ENCODE results near the gene MAFG. TPM values are rescaled to one million over a fixed set of nuclear protein-coding genes. Genes with fewer than 3 reads are reported as not detected.

Gene MAFG
- total RNA-seq, 1 experiment from 2014 or later = 29.0 TPM

DNA sequence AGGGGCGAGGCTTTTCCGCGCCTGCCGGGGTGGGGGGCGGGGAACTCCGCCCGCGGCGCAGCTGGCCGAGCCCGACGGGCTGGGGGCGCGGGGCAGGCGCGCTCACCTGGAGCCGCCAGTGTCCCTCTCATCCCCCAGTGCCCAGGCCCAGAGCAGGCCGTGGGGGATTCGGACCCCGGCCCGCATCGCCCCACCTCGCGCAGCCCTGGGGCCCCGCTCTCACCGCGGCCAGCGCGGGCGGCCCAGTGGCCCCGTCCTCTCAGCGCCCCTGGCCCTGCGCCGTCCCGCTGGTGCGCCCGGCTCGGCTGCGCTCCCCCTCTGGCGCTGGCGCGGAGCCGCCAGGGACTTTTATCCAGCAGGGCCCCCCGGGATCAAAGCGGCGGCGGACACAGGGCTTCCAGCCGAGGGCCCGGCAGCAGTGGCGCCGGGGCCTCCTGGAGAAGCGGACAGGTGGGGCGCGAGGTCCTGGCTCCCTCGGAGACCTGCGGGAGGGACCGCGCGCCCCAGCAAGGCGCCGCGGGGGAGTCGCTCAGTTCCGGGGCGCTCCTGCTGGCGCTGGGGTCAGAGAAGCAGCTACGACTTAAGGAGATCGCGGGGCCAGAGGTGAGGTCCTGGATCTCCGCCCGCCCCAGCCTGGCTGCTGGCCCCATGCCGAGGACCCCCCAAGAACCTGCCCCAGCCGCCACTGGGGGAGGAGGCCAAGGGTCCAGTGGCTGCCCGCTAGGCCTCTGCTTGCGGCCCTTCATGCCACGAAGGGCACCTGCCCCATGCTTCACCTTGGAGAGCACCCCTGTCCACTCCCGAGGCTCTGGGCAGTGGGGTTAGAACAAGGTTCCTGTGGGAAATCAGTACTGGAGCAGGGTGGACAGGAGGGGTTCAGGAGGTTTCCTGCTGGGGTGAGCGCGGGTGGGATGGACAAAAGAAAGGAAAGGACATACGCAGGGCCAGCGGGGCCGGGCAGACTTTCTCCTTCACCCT, 34.3 kb upstream of the MAFG start:
- Histone ChIP-seq H3K27ac (no peak overlapping the region), H3K36me3 (no peaks in the 10 kb centered on the region), H3K4me1 (peaks cover 31% of the 10 kb centered on the region), H3K9me3 (replicated peaks) (peaks cover 4% of the 10 kb centered on the region; the same call in 1 of the 2 replicates), H3K4me3 (no peak overlapping the region), H3K27me3 (peaks cover 5% of the 10 kb centered on the region; the same call in 1 of the 2 replicates)
- DNase-seq = no peak

DNA sequence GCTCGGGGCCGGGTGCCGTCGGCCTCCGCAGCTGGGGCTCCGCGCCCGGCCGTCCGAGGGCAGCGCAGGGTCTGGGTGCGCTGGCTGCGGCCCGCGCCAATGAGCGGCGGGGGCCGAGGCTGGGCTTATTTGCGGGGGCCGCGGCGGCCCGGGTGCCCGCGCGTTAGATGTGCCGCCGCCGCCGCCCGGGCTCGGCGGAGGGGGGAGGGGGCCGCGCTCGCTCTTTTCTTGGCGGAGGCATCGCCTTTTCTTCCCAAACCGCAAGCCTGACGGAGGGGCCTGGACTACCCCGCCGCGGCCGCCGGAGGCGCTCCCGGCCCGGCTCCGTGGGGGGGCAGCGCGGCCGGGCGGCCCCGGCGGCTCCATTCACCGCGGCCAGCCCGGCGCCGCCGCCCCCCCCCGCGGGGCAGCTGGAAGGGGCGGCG, 33.6 kb upstream of the MAFG start, which contains the start of gene NOTUM:
NOTUM (minus strand) TSS at position 101 of the 425 bp plus-strand sequence. CDS start 278 bp downstream, outside the sequence.
- Histone ChIP-seq H3K27me3 (peaks cover 5% of the 10 kb centered on the region; the same call in 1 of the 2 replicates), H3K4me3 (peak within 1 kb of the TSS; percentile 35; the same call in 1 of the 2 replicates), H3K4me1 (peaks cover 26% of the 10 kb centered on the region), H3K9me3 (replicated peaks) (peaks cover 4% of the 10 kb centered on the region; the same call in 1 of the 2 replicates), H3K27ac (no peak within 1 kb of the TSS), H3K36me3 (no peaks in the 10 kb centered on the region)
- peak; percentile 61 to 72 for DNase-seq

DNA sequence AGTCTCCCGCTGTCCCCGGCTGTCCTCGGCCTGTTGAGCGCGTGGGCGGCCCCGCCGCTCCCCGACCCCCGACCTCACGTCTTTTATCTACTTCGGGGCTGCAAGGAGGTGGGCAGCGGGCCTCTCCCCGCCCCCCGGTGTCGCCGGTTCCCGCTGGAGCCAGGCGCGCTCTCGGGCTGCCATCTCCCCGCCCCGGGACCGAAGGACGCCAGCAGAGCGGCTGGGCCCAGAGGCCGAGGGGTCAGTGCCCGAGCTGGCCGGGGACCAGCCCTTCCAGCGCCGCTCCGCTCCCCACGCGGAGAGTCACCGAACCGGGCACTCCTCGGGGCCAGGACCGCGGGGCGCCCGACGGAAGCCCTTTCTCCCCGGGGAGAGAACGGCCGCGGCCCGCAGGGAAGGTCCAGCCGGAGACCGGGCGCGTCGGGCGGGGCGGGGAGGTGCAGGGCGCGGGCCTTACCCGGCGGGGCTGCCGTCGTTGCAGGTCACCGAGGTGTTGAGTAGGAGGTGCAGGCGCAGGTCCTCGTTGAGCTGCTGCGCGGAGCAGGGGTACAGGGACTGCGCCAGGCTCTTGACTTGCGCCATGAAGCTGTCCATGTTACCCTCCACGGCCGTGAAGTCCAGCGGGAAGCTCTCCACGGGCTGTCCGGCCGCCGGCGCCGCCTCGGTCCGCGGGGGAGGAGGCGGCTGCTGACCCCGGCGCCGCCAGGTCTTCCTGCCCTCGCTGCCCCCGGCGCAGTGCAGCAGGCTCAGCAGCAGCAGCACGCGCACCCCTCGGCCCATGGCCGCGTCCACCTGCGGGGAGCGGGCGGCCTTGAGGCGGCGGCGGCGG, 32.8 kb upstream of the MAFG start:
- Histone ChIP-seq H3K4me3 (no peak overlapping the region), H3K27me3 (peaks cover 5% of the 10 kb centered on the region; the same call in 1 of the 2 replicates)
- no peak for DNase-seq

DNA sequence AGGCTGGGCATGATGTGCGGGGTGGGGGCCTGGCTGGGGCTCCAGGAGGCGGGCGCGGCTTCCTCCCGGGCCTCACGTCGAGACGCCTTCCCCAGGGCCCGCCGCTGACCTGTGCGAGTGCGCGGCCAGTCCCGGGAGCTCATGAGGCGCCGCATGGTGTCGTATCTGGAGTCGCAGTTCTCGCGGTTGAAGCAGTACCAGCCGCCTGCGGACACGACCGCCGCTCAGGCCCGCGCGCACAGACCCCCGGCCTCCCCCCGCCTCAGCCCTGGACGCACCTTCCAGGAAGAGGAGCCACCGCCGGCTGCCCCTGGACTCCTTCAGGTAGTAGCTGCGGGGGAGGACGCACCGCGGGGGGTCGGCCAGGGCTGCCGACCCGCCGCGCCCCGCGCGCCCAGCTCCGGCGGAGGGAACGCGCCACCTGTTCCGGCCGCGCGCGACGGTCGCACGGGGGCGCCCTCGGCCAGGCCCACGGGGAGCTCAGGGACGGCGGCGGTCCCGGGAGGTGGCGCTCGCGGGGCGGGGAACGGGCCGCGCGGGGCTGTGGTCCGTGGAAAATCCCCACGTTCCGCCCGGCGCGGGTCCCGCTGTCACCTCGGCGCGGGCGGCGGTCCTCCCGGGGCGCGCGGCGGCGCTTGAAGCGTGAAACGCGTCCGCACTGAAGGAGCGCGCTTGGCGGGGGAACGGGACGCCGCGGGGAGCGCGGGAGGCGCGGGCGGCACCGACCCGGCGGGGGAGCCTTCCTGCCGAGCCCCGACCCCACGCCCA, 32.0 kb upstream of the MAFG start:
- peaks cover 4% of the 10 kb centered on the region; the same call in 1 of the 2 replicates for H3K9me3 ChIP-seq (replicated peaks)
- H3K4me3 ChIP-seq = no peak overlapping the region
- no peaks in the 10 kb centered on the region for H3K36me3 ChIP-seq
- DNase-seq = no peak
- H3K27ac ChIP-seq = no peak overlapping the region
- peaks cover 5% of the 10 kb centered on the region; the same call in 1 of the 2 replicates for H3K27me3 ChIP-seq
- peaks cover 28% of the 10 kb centered on the region for H3K4me1 ChIP-seq

More for the DNA sequence above, 32.8 kb upstream of the MAFG start:
- Histone ChIP-seq H3K9me3 (replicated peaks) (peaks cover 4% of the 10 kb centered on the region; the same call in 1 of the 2 replicates), H3K36me3 (no peaks in the 10 kb centered on the region), H3K4me1 (peaks cover 23% of the 10 kb centered on the region), H3K27ac (no peak overlapping the region)

DNA sequence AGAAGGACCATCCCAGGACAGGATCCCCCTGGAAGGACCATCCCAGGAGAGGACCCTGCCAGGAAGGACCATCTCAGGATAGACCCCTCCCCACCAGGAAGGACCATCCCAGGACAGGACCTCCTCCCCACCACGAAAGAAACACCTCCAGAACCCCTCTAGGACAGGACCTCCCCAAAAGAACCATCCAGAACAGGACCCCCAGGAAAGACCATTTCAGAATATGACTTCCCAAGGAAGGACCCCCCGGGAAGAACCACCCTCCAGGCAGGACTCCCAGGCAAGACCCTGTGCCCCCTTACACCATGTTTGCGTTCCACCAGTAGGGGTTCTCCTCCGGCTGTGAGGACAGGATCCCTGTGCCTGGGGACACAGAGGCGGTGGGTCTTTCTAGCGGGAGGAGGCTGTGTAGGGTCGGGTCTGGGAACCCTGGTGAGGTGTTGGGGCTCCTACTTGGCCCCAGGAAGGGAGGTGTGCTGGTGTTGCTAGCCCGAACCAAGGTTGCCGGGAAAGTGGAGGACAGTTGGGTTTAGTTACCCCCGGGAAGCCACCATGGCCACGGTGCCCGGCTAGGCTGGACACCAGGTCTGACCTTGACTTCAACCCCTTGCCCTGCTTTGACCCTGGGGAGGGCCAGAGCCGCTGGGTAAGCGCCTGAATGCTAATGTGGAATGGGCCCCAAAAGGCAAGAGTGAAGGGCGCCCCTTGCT, 31.3 kb upstream of the MAFG start:
- peaks cover 34% of the 10 kb centered on the region for H3K4me1 ChIP-seq
- H3K27me3 ChIP-seq = peaks cover 5% of the 10 kb centered on the region; the same call in 1 of the 2 replicates
- H3K9me3 ChIP-seq (replicated peaks) = peaks cover 4% of the 10 kb centered on the region; the same call in 1 of the 2 replicates
- H3K4me3 ChIP-seq = no peak overlapping the region
- H3K36me3 ChIP-seq = no peaks in the 10 kb centered on the region
- no peak for DNase-seq
- H3K27ac ChIP-seq = no peak overlapping the region

DNA sequence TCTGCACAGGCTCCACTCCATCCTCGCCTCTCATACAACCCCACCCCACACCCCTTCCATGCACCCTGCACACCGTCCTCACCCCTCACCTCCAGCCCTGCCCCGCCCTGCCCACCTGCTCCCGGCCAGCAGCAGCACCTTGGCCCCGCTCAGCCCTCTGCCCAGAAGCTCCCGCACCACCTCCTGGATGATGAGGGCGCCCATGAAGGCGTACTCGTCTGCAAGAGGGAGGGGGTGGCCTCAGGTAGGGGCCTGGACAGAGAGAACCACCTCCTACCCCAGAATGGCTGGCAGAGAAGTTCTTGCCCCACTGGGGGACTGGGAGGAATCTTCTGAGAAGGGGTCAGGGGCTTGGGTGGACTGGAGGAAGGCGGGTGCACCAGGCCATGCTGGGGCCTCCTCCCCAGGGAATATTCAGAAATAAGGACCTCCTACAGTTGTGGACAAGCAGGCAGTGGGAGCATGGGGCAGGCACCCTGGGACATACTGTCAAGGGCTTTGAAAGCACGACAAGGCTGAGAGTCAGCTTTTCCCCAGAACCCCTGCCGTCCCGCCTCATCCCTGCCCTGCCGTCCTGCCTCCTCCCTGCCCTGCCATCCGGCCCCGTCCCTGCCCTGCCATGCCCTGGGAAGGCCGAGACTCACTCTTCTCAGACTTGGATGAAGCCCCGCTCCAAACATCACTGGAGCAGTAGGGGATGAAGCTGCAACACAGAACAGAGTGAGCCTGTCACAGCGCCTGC, 30.3 kb upstream of the MAFG start:
- peaks cover 4% of the 10 kb centered on the region; the same call in 1 of the 2 replicates for H3K9me3 ChIP-seq (replicated peaks)
- H3K4me1 ChIP-seq = peaks cover 25% of the 10 kb centered on the region
- DNase-seq = no peak
- no peaks in the 10 kb centered on the region for H3K36me3 ChIP-seq
- H3K27ac ChIP-seq = no peak overlapping the region
- no peak overlapping the region for H3K4me3 ChIP-seq
- H3K27me3 ChIP-seq = peaks cover 5% of the 10 kb centered on the region; the same call in 1 of the 2 replicates

DNA sequence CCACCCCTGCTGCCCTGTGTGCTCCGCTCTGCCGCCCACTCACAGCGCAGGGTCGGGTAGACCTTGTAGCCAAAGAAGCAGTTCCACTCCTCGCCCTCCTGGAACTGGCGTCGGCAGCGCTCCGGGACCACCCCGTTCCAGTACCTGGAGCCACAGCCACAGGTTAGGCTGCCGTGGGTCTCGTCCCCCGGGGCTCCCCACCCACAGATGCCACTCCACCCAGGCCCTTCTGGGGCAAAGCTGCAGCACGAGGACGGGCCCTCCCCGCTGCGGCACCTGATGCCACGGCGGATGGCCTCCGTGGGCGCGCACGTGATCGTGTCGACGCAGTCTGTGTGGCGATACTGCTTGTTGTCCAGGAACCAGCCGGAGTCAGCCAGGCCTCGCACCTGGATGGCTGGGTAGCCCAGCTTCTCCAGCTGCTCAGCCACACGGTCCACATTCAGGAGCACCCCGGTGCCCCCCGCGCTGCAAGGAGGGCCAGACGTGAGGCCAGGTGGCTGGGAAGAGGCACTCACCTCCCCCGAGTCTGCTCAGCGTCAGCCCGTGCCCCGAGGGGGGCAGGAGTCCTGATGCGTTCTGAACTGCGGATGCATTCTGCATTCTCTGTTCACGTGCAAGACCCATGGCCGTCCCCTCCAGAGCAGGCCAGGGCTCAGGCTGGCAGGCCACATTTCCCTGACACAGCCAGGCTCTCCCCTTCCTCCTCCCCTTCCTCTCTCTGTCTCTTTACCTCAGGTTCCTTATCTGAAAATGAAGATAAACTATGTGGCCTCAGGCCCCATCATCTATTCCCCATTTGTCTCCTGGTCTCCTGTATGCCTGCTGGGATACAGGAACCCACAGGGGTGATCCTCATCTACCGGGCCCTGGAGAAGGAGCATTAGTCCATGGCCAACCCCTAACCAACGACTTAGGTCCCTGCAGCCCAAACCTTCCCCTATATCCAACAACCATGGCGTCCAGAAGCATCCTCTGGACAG, 29.4 kb upstream of the MAFG start:
- no peak for DNase-seq
- Histone ChIP-seq H3K27me3 (peaks cover 8% of the 10 kb centered on the region; the same call in 1 of the 2 replicates), H3K4me1 (peaks cover 16% of the 10 kb centered on the region), H3K4me3 (no peak overlapping the region), H3K36me3 (no peaks in the 10 kb centered on the region), H3K9me3 (replicated peaks) (peaks cover 4% of the 10 kb centered on the region; the same call in 1 of the 2 replicates), H3K27ac (no peak overlapping the region)

DNA sequence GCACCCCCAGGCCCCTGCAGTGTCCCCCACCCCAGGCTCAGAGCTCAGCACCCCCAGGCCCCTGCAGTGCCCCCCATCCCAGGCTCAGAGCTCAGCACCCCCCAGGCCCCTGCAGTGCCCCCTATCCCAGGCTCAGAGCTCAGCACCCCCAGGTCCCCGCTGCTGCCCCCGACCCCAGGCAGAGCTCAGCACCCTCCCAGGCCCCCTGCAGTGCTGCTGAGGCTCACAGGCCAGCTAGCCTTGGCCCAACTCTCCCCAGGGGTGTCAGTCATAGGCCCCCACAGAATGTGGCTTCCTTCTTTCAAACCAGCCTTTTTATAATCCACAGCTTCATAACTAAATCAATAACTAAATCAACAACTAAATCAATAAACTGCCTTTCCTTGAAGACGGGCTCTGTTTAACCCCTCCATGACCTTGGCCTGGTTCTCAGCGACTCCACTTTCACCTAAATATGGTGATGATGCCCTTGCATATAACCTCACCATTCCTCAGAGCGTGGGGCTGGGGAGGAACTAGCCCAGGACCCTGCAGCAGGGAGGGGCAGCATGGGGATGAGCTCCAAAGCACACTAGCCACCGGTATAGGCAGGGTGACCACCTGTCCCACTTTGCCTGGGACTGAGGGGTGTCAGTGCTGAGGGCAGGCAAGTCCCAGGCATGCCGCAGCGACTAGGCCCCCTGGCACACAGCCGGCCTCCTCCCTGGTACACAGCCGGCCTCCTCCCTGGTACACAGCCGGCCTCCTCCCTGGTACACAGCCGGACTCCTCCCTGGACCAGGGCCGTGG, 28.4 kb upstream of the MAFG start:
- Histone ChIP-seq H3K36me3 (no peaks in the 10 kb centered on the region), H3K27me3 (peaks cover 10% of the 10 kb centered on the region; the same call in 1 of the 2 replicates), H3K9me3 (replicated peaks) (peaks cover 4% of the 10 kb centered on the region; the same call in 1 of the 2 replicates), H3K27ac (no peak overlapping the region), H3K4me1 (peaks cover 14% of the 10 kb centered on the region), H3K4me3 (no peak overlapping the region)
- no peak for DNase-seq

DNA sequence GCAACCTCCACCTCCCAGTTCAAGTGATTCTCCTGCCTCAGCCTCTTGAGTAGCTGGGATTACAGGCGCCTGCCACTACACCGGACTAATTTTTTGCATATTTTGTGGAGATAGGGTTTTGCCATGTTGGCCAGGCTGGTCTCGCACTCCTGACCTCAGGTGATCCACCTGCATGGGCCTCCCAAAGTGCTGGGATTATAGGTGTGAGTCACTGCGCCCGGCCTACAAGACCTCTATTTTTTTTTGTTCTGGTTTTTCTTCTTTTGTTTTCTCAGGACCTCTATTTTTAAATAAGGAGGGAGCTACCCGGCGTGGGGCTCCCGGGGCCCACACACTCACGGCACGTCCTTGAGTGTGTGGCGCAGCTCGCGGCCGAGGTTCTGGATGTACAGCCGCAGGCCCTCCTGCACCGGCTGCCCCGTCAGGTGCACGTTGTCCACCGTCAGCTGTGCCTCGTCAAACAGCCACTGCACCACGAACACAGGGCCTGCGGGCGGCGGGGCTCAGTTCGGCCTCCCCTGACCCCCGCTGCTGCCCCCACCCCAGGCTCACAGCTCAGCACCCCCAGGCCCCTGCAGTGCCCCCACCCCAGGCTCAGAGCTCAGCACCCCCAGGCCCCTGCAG, 27.6 kb upstream of the MAFG start:
- peaks cover 14% of the 10 kb centered on the region for H3K4me1 ChIP-seq
- peaks cover 4% of the 10 kb centered on the region; the same call in 1 of the 2 replicates for H3K9me3 ChIP-seq (replicated peaks)
- DNase-seq = no peak
- peaks cover 10% of the 10 kb centered on the region; the same call in 1 of the 2 replicates for H3K27me3 ChIP-seq
- H3K36me3 ChIP-seq = no peaks in the 10 kb centered on the region
- H3K27ac ChIP-seq = no peak overlapping the region
- no peak overlapping the region for H3K4me3 ChIP-seq

DNA sequence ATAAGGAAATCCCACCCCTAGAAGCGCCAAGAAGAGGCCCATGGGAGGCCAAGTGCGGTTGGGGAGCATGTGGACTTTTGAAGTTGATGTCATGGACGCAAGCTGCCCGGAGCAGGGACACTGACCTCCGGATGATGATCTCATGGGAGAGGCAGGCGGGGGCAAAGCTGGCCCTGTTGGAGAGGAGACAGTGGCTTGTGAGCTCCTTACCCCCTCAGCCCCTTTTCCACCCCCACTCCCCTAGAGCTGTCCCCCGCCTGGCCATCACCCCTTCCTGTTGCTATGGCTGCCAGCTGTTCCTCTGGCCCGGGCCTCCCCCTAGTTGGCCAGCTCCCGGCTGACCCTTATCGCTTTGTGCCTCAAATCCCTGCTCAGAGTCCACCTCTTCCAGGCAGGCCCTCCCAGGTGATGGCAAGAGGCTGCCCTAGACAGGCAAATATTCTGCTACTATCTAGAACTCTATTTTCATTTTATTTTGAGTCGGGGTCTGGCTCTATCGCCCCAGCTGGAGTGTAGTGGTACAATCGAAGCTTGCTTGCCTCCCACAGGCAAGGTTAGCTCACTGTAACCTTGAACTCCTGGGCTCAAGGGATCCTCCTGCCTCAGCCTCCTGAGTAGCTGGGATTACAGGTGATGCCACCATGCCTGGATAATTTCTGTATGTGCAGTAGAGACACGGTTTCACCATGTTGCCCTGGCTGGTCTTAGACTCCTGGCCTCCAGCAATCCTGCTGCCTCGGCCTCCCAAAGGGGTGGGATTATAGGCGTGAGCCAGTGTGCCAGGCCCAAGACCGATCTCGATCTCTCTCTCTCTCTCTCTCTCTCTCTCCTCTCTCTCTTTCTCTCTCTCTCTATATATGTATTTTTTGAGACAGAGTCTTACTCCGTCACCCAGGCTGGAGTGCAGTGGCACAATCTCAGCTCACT, 26.9 kb upstream of the MAFG start:
- Histone ChIP-seq H3K27ac (no peak overlapping the region), H3K4me3 (no peak overlapping the region), H3K27me3 (peaks cover 10% of the 10 kb centered on the region; the same call in 1 of the 2 replicates), H3K36me3 (no peaks in the 10 kb centered on the region), H3K4me1 (peaks cover 14% of the 10 kb centered on the region), H3K9me3 (replicated peaks) (peaks cover 4% of the 10 kb centered on the region; the same call in 1 of the 2 replicates)
- peak; percentile 81 to 89 for DNase-seq

Data from SJCRH30 (cell line).